LNCaP clone FGC (cell line): ENCODE measurements around the gene PRKD3.
A peak's percentile ranks its signal among the peaks of the same experiment; 100 is the strongest.

Experiments used
- DNase-seq: peaks from one replicate; pipeline ENCODE4 v3.0.0-alpha.2; 2011; ENCODE audit warnings: low read depth
- H3K4me3 ChIP-seq: 2 replicates; pipeline ENCODE4 v1.5.1; 2011; ENCODE audit warnings: mild to moderate bottlenecking, low read depth, low read length, control low read depth
- TF ChIP-seq, protein P1 (sequence below): IDR thresholded peaks from 2 replicates; pipeline ENCODE4 v1.5.1; 2012; ENCODE audit warnings: mild to moderate bottlenecking; ENCODE audit not compliant: control insufficient read depth, insufficient read depth; ENCODE audit errors: extremely low read depth

The PRKD3 gene

GRCh38 chr2:37324786-37325624 is at the start of gene PRKD3:
TSS of gene PRKD3 (minus strand) at chr2:37324833. CDS start at chr2:37316524, 8,309 bp downstream.
- TF ChIP-seq, protein P1, sequence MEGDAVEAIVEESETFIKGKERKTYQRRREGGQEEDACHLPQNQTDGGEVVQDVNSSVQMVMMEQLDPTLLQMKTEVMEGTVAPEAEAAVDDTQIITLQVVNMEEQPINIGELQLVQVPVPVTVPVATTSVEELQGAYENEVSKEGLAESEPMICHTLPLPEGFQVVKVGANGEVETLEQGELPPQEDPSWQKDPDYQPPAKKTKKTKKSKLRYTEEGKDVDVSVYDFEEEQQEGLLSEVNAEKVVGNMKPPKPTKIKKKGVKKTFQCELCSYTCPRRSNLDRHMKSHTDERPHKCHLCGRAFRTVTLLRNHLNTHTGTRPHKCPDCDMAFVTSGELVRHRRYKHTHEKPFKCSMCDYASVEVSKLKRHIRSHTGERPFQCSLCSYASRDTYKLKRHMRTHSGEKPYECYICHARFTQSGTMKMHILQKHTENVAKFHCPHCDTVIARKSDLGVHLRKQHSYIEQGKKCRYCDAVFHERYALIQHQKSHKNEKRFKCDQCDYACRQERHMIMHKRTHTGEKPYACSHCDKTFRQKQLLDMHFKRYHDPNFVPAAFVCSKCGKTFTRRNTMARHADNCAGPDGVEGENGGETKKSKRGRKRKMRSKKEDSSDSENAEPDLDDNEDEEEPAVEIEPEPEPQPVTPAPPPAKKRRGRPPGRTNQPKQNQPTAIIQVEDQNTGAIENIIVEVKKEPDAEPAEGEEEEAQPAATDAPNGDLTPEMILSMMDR: no peak
- DNase-seq: no peak
- H3K4me3 ChIP-seq: peak within 1 kb of the TSS; percentile 74

DNA sequence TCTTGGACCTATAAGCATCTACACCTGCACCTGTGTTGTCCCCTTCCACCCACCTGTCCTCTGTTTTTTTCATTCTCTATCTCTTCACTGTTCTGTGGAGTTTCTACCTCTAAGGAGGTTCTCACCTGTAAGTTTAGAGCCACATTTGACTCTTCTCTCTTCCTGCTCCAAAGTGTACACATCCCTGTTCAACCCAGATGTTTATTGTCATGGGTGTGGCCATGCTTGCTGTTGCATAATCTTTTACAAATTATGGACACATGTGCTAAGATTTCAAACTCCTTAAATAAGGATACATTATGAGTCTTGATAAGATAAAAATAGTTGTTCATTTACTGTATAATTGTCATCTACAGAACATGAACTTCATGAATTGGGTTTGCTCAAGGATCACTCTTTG is 47.4 kb upstream of the PRKD3 start:
- DNase-seq: no peak
- H3K4me3 ChIP-seq: no peak overlapping the region
- TF ChIP-seq, protein P1: no peak

DNA sequence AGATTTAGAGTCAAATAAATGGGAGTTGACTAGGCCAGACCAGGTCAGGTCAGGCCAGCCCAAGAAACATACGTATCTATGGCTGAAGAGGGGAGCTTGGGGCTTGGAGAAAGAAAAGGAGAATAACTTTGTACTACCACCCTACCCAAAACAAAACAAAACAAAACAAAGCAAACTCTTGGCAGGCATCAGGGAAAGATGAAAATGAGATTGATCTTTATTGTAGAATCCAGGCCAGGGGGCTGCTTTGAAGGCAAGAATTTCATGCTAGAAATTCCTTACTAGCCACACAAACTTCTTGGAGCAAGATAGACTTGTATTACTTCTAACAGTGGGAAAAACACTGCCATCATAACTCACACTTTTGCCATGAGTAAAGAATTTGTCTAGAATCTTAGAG is 46.0 kb upstream of the PRKD3 start:
- H3K4me3 ChIP-seq: no peak overlapping the region
- DNase-seq: no peak
- TF ChIP-seq, protein P1: no peak

DNA sequence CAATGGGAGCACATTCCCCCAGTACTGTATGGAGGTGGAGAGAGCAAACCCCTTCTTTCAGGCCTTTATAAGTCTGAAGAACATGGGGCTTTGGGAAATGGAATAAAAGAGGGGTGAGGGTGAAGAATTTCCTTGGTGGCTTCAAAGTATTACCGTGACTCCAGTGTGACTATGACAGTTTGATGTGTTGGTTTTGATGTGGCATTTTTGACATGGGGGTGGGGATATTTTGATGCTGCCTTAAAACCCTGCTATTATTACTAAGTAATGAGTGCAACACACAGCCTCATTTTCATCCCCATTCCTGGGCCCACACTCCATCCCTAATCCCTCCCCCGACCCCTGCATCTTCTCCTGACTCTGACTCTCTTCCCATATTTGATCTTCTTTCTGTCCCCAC is 43.4 kb upstream of the PRKD3 start:
- TF ChIP-seq, protein P1: no peak

DNA sequence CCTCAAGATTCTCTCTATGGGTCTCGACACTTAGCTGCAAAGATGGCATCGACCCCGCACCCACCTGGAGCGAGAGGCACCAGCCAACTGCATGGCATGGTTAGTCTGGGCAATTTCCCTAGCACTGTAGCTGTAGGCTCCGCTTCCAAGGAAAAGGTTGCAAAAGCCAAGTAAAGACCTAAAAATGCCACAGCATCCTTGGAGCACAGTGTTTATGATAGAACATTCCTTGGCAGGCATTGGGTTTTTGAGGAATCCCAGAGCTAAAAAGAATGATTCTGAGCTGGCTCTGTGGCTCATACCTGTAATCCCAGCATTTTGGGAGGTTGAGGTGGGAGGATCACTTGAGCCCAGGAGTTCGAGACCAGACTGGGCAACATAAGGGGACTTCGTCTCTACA is 42.7 kb upstream of the PRKD3 start:
- TF ChIP-seq, protein P1: no peak
- H3K4me3 ChIP-seq: no peak overlapping the region
- DNase-seq: no peak

More for the DNA sequence above, 43.4 kb upstream of the PRKD3 start:
- no peak for DNase-seq
- H3K4me3 ChIP-seq: no peak overlapping the region

GRCh38 chr2:37366773-37367172 is 42.1 kb upstream of the PRKD3 start:
- no peak overlapping the region for H3K4me3 ChIP-seq
- TF ChIP-seq, protein P1: no peak
- DNase-seq: no peak

DNA sequence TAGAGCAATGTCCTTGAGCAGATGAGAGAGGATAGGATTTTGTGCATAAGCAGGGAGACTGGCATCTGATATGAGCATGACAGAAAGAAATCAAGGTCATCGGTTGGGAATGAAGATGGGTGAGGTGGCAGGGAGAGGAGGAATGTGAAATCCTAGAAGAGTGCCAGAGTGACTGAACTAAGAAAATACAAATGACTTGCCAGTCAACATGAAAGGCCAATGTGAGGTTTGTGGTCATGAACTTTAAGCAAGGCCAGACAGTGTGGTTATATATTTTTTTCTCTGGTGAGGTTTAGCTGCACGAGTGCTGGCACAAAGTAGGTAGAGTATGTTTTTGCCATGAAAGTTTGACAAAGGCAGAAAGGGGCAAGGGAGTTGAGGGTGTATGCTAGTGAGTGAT is 41.0 kb upstream of the PRKD3 start:
- TF ChIP-seq, protein P1: no peak
- no peak for DNase-seq
- H3K4me3 ChIP-seq: no peak overlapping the region
